Lung (tissue), 13 donors: ENCODE results near the gene PXK. TPM values are rescaled to one million over a fixed set of nuclear protein-coding genes. Genes with fewer than 3 reads are reported as not detected.

Source experiments
- ATAC-seq: fragments of 200-7000 bp; cut with Tn5 transposase; one replicate; pipeline ENCODE4 v1.9.1; 2020; ENCODE audit warnings: moderate number of reproducible peaks; ENCODE audit not compliant: insufficient read depth, low FRiP score
- DNase-seq, 3 donors: peaks; one replicate each; pipeline ENCODE4 v3.0.0-alpha.2; 2013 to 2017
- H3K27ac ChIP-seq, 2 donors: one replicate each; pipeline ENCODE4 v1.5.1; 2013; ENCODE audit warnings: mild to moderate bottlenecking in 2 of 2, moderate library complexity in 2 of 2, control low read depth in 1 of 2, inconsistent platforms in 1 of 2, low read depth in 1 of 2, low read length in 1 of 2
- H3K27me3 ChIP-seq, 3 donors: one replicate each; pipeline ENCODE4 v1.5.1; 2013; ENCODE audit warnings: low read length in 2 of 3; ENCODE audit not compliant: control insufficient read depth in 3 of 3, insufficient read depth in 3 of 3
- H3K36me3 ChIP-seq, 4 donors: one replicate each; pipeline ENCODE4 v1.5.1; 2013; ENCODE audit warnings: low read length in 4 of 4, mild to moderate bottlenecking in 1 of 4, moderate library complexity in 1 of 4; ENCODE audit not compliant: control insufficient read depth in 4 of 4, insufficient read depth in 4 of 4
- H3K4me1 ChIP-seq, 5 donors: one replicate each; pipeline ENCODE4 v1.5.1; 2013; ENCODE audit warnings: low read length in 5 of 5, mild to moderate bottlenecking in 2 of 5, moderate library complexity in 1 of 5; ENCODE audit not compliant: control insufficient read depth in 5 of 5, insufficient read depth in 5 of 5
- H3K4me3 ChIP-seq: one replicate; pipeline ENCODE4 v1.5.1; 2013; ENCODE audit warnings: mild to moderate bottlenecking, control low read depth, moderate library complexity
- H3K9ac ChIP-seq, 2 donors: one replicate each; pipeline ENCODE4 v1.5.1; 2013; ENCODE audit warnings: low read length in 2 of 2, control low read depth in 1 of 2; ENCODE audit not compliant: insufficient read depth in 1 of 2
- H3K9me3 ChIP-seq, 4 donors: one replicate each; pipeline ENCODE4 v1.5.1; 2013; ENCODE audit warnings: low read length in 3 of 4, mild to moderate bottlenecking in 1 of 4, moderate library complexity in 1 of 4; ENCODE audit not compliant: control insufficient read depth in 4 of 4, insufficient read depth in 3 of 4
- CTCF ChIP-seq: IDR thresholded peaks from 2 replicates; pipeline ENCODE4 v1.5.1; 2012; ENCODE audit warnings: mild to moderate bottlenecking; ENCODE audit errors: control extremely low read depth, extremely low read depth
- WGBS, 2 donors: extraction: QIAGEN DNeasy Blood & Tissue Kit; methylation state at CpG; one replicate each; pipeline ENCODE4 v1.1.7; 2013; 5-methylcytosine and 5-hydroxymethylcytosine counted together
- polyA plus RNA-seq, 2 donors: library from polyadenylated mRNA; stranded (reverse); fragments of 200-250 nt; gene quantifications; one replicate each; pipeline ENCODE4 v1.2.1, GENCODE V29; 2013
- small RNA-seq: library from RNA; depleted of rRNA; stranded (forward); fragments of <200 nt; gene quantifications from one replicate; pipeline ENCODE3, GENCODE V24; 2014; ENCODE audit warnings: low replicate concordance
- total RNA-seq, 2 donors: library from RNA; depleted of rRNA in 1 of 2; stranded (reverse); fragments of >200 nt in 1 of 2; gene quantifications; one replicate each; pipeline ENCODE4 v1.2.1, GENCODE V29; 2014 to 2021
- donor health status: control.
- donor health status: control.
- donor health status: Bipolar disorder and iron deficiency.
- donor health status: healthy.
- donor health status: DM: yes; HTN: yes; CAD: no.

Gene PXK
- total and polyA plus RNA-seq, 4 donors: 6.0 to 41.7 (median 22.1) TPM

- DNase-seq (no peak), ATAC-seq (no peak)
- Histone ChIP-seq H3K36me3 (no peaks in the 10 kb centered on the region), H3K27ac (no peak overlapping the region), H3K9me3 (no peaks in the 10 kb centered on the region), H3K4me1 (peaks cover 0 to 6% (median 0%) of the 10 kb centered on the region in 5 donors), H3K4me3 (no peak overlapping the region), H3K27me3 (no peaks in the 10 kb centered on the region), H3K9ac (no peak overlapping the region)
- TF ChIP-seq CTCF: no peak
- 75 to 81% methylated on average over 3 of the region's 3 CpGs for WGBS, 2 donors
Observed at GRCh38 chr3:58474967-58475578, 142.4 kb downstream of the PXK start.

Small RNA genes within 50 kb of the gene (small RNA-seq; reads per million reads assigned to genes)
- not detected for gene AC098479.1

Other genes with a start within 250 kb of the PXK start
- 1 to 10 TPM; 1.2 to 2.2 TPM for gene DNASE1L3, start 121.9 kb upstream of the PXK start, total RNA-seq
- gene DNASE1L3, start 121.9 kb upstream of the PXK start, polyA plus RNA-seq: 10 to 100 TPM in 1 of 2 donors, 1 to 10 TPM in 1; 2.5 to 10.7 TPM
- gene ABHD6, start 95.1 kb upstream of the PXK start, total RNA-seq: 10 to 100 TPM; 11.7 to 14.1 TPM
- gene ABHD6, start 95.1 kb upstream of the PXK start, polyA plus RNA-seq: 1 to 10 TPM; 5.2 to 9.7 TPM
- 10 to 100 TPM; 12.9 to 14.2 TPM for gene RPP14, start 26.6 kb upstream of the PXK start, total RNA-seq
- gene RPP14, start 26.6 kb upstream of the PXK start, polyA plus RNA-seq: 1 to 10 TPM; 6.8 to 8.6 TPM
- 10 to 100 TPM in 1 of 2 donors, 1 to 10 TPM in 1; 7.5 to 12.1 TPM for gene HTD2, start 26.4 kb upstream of the PXK start, total RNA-seq
- 1 to 10 TPM; 2.5 to 5.6 TPM for gene HTD2, start 26.4 kb upstream of the PXK start, polyA plus RNA-seq
- gene PDHB, start 100.9 kb downstream of the PXK start, total RNA-seq: 10 to 100 TPM; 50.8 to 63.5 TPM
- gene PDHB, start 100.9 kb downstream of the PXK start, polyA plus RNA-seq: 10 to 100 TPM; 62.6 to 67.6 TPM
- gene KCTD6, start 159.2 kb downstream of the PXK start, total RNA-seq: 10 to 100 TPM in 1 of 2 donors, 1 to 10 TPM in 1; 7.2 to 18.0 TPM
- gene KCTD6, start 159.2 kb downstream of the PXK start, polyA plus RNA-seq: 1 to 10 TPM; 5.4 to 8.4 TPM
- gene ACOX2, start 204.3 kb downstream of the PXK start, total RNA-seq: 10 to 100 TPM; 10.2 to 24.4 TPM
- 10 to 100 TPM in 1 of 2 donors, 1 to 10 TPM in 1; 5.3 to 13.1 TPM for gene ACOX2, start 204.3 kb downstream of the PXK start, polyA plus RNA-seq
- gene FAM107A, start 244.5 kb downstream of the PXK start, total RNA-seq: 10 to 100 TPM in 1 of 2 donors, 1 to 10 TPM in 1; 4.2 to 83.6 TPM
- 10 to 100 TPM; 21.3 to 48.1 TPM for gene FAM107A, start 244.5 kb downstream of the PXK start, polyA plus RNA-seq